Smooth muscle cell of the brain vasculature (primary cell): ENCODE results near the gene HMGN3.

Source experiments
- DNase-seq: peaks from one replicate; pipeline ENCODE4 v3.0.0-alpha.2; 2012; ENCODE audit warnings: low read depth, low spot score

The HMGN3 gene

GRCh38 chr6:79232696-79233462, 1.6 kb downstream of the HMGN3 start:
- no peak for DNase-seq

DNA sequence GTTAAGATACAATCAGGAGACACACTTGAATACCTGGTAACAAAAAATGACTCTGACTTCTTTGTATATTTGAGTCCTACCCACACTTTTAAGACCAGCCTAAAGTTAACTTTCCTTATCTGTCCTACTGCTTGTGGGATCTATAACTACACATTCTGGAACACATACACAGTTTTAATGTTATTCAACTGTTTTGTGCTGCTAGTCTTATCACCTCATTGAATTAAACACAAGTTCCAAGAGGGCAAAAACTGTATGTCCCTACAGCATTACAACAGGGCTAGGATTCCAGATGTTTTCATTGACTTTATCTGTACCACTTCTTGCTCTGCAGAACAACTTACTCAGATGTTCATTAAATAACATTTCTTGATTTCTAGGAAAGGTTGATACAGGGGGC, 2.8 kb downstream of the HMGN3 start:
- DNase-seq, result no peak

GRCh38 chr6:79231101-79231500, 3.4 kb downstream of the HMGN3 start:
- no peak for DNase-seq

GRCh38 chr6:79230149-79230548, 4.3 kb downstream of the HMGN3 start:
- DNase-seq, result no peak

DNA sequence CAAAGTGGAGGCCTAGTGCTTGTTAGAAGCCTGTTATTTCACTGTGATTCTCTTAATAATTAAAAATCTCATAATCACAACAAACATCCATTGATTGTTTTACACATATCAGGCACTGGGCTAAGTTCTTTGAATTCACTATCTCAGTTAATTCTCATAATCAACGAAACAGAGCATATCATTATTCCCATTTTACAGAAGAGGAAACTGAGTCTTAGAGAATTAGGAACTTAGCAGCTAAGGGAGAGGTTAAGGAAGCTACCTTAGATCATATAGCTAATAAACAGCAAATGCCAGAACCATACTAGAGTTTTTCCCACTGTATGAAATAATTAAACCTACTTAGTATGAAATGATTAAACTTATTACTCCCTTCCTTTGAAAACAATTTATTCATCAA, 7.0 kb downstream of the HMGN3 start:
- DNase-seq, result no peak

DNA sequence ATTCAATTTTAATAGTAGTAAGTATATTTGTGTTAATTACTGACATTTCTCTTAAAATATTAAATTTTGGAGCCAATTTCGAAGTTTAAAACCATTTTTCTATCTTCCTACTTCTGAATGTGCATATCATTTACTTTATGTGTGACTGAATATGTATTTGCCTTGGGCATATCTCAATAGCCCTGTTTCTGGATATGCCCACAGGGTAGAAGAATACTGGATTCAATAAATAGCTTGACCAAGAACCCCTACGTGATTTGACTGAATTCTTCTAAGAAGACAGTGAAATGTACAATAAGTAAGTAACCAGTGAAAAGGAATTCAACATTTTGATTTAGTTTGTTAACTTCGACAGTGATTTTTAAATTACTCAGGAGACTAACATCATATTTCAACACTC, 7.8 kb downstream of the HMGN3 start:
- DNase-seq, result no peak

DNA sequence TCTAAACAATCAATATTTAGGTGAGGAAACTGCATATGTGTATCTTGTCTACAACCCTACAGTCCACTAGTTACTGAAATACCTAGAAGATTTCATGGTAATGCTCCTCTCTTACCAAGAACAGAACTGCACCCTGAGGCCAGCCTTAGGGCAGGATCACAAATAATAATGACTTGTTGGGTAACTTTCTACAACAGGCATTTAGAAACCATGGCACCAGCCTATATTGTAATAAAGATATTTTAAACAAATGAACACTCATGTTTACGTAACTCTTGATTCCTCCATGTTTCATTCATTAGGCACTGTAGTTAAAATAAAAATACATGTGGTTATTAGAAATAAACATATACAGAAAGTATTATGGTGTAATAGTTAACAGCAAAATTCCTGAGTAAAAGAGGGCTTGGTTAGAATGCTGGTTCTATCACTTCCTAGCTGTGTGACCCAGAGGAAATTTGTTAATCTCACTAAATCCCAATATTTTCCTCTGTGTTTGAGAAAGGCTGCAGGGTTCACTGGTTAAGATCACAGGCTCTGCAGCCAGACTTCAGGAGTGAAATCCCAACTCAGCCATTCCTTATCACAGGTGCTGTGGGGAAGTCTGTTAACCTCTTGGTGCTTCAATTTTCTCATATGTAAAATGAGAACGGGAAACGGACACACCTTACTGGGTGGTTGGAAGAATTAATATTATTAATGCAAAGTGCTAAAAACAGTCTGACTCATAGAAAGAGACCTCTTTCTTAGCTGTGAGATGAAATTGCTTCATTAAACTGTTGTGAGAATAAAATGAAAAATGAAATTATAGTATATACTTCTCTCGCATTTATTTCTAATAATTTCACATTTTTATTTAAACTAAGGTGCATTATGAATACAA, 8.5 kb downstream of the HMGN3 start:
- DNase-seq, result no peak

- DNase-seq, result no peak
Observed at GRCh38 chr6:79223611-79224404, 10.7 kb downstream of the HMGN3 start.

GRCh38 chr6:79215213-79215824, 19.2 kb downstream of the HMGN3 start:
- no peak for DNase-seq

GRCh38 chr6:79212859-79213258, 21.6 kb downstream of the HMGN3 start:
- DNase-seq, result no peak

GRCh38 chr6:79208816-79209215, 25.7 kb downstream of the HMGN3 start:
- no peak for DNase-seq

DNA sequence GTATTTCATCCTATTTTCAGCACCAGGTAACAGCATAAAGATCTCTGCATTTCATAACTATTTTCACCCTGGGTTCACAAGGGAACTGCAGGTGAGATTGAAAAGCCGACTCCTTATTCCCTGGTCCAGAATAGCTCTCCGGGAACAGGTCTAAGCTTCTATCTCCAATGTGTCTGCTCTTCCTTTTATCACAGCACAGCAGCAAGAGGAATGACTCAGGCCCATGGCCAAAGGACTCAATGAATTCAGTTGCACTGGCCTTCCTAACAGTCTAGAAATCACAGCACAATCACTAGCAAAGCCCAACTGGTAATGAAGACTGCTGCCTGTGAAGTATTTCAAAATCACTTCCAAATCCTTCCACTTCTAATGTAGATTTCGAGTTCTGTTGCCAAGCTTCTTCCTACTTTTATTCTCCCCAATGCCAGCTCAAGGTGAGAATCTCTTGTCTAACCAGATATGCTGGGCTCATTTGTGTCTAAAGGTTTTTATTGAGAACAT, 30.7 kb downstream of the HMGN3 start:
- no peak for DNase-seq

- no peak for DNase-seq
Observed at GRCh38 chr6:79202556-79202955, 31.9 kb downstream of the HMGN3 start.

DNA sequence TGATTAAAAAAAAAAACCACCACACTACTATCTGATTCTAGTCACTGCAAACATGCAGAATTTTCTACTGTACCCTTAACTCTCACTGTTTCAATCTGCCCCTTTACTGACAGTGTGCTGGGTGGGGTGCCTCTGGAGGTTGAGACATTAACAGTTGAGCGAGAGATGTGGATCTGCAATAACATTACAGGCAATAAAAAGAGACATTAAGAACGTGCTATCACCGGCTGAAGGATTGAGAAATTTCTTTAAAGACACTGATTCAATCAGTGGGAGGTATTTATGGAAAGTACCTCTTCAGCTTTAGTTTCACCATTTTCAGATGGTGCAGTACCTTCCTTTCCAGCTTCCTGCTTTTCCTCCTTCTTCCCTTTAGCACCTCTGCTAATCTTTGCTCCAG, 32.5 kb downstream of the HMGN3 start:
- no peak for DNase-seq

GRCh38 chr6:79201143-79201542, 33.3 kb downstream of the HMGN3 start:
- DNase-seq, result no peak

DNA sequence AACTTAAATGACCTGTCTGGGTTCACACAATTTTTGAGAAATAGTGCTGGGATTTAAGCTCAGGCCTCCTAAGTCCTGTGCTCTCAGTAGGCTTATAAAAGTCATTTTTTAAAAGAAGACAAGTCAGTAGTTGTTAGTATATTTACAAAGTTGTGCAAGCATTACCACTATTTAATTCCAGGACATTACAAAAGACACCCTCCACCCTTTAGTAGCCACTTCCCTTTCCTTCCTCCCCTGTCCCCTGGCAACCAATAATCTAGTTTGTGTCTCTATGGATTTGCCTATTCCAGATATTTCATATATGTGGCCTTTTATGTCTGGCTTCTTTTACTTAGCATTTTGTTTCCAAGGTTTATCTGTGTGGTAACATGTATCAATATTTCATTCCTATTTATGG, 37.6 kb downstream of the HMGN3 start:
- no peak for DNase-seq

- no peak for DNase-seq
Observed at GRCh38 chr6:79193971-79194370, 40.5 kb downstream of the HMGN3 start.

- DNase-seq, result no peak
Observed at GRCh38 chr6:79189760-79190350, 44.6 kb downstream of the HMGN3 start.

- no peak for DNase-seq
Observed at GRCh38 chr6:79188885-79189480, 45.5 kb downstream of the HMGN3 start.

DNA sequence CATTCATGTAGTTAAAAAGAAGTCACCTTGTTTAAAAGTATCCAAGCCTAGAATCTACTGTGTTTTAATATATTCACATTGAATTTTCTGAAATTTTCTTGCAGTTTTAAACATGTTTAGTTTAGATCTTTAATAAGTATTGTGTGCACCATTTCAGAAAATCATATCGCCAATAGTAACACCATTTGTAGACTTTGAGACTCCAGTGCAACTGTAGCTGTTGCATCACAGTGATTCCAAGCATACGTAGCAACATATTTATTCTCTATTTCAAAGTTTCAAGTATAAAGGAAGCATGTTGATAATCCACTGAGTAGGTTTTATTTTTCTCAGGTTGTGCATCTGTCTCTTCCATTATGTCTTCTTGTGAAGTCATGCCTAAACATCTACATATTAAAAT, 46.4 kb downstream of the HMGN3 start:
- no peak for DNase-seq

- no peak for DNase-seq
Observed at GRCh38 chr6:79186564-79186963, 47.9 kb downstream of the HMGN3 start.
